ENCODE measurements around the gene PPID.
"Not testable (repeated sequence)": the region's sequence is repeated elsewhere in the genome, so short reads cannot be mapped to it uniquely, and the experiment has no call there.

The PPID gene

DNA sequence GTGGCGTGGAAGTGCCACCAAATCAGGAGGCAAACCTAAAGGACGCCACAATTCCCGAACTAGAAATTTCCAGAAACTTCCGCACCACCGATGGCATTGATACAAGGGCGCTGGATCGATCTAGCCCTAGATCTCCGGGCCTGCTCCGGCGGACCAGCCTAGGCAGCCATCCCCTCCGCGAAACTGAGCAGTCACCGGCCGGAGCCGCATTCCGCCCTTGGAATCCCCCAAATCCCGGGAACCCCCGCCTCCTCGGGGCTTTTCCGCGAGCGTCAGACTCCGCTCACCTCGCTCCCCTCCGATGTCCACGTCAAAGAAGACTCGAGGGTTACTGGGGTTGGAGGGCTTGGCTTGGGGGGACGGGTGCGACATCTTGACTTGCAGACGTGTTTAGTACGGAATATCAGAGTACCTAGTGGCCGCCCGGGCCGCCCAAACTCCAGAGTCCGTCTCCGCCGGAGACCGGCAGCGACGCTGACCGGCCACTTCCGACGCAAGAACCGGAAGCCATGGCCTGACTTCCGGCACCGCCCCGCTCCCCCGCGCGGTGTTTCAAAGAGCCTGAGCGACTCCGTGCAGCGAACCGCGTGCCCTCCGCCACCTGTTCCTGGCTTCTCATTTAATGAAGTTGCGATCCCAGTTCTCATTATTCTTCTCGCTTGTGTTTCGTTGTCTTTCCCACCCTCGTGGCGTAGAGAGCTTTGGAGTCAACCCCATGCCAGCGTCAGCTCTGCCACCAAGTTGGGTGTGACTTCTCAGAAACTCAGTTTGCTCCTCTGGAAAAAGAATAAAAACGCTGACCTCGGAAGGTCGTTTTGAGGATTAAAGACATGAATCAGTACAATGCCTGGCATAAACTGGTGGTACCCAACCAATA lies at the start of gene PPID:
Gene PPID (minus strand): TSS at position 480 of the 877 bp plus-strand sequence. CDS start 108 bp downstream, at position 372.
- peak; percentile 85 to 89 for DNase-seq

DNA sequence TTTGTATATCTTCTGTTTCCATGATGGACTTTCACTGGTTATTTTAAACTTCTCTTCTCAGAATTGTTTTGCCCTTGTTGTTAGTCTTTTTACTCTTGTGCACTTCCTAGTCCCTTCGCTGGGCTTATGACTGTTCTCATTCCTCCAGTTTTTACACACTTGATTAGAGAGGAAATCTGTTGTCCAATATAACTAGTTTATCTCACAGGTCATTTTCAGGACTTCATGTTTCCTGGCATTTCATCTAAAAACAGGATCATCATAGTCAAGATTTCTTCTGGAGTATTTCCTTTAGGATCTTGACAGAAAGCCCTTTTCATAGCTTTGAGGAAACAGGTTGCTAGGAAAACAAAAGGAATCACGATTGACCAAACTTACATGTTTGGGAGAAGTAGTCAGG lies 48.6 kb upstream of the PPID start:
- no peak for DNase-seq

DNA sequence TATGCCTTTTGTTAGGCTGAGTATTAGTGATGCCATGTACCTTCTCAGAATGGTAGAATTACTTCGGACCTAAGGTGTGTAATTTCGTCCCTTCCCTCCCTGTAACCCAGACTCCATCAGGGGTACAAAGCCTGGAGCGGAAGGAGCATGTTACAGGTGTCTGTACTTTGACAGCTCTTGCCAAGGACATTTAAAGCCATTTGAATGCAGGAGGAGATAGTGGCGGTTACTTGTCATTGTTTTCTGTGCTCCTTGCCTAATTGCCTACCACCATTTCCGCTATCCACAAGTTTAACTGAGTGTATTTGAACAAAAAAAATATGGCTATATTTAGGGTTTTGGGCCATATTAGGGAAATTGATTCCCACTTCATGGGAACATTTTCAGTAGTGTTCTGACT lies 47.5 kb upstream of the PPID start:
- DNase-seq = no peak

DNA sequence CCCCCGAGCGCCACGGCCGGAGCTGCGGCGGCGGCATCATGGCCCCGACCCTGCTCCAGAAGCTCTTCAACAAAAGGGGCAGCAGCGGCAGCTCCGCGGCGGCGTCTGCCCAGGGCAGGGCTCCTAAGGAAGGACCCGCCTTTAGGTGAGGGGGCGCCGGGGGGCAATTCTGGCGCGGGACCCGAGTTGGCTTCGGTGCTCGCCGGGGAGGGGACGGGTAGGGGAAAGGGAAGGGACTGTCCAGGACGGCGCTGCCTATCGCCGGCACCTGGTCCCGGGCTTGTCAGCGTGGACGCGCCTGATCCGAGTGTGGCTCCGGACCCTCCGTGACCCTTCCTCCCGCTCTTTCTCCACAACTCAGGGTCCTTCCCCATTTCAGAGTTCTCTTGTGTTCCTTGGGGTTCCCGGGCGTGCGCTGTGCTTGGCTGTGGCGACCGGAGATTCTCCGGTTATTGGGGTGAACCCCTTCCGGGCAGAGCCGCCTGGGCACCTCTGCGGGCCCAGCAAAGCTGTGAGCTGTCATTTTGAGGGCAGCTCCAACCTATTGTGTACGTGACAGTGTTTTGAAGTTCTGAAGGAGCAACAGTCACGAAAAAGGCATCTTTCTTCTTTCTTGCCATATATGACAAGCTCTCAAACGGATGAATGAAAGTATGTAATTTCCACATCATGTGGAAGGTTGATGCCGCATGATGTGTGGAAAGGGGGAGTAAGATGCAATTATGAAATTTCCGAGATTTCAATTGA lies 46.2 kb upstream of the PPID start:
- DNase-seq = peak; percentile 50 to 55

DNA sequence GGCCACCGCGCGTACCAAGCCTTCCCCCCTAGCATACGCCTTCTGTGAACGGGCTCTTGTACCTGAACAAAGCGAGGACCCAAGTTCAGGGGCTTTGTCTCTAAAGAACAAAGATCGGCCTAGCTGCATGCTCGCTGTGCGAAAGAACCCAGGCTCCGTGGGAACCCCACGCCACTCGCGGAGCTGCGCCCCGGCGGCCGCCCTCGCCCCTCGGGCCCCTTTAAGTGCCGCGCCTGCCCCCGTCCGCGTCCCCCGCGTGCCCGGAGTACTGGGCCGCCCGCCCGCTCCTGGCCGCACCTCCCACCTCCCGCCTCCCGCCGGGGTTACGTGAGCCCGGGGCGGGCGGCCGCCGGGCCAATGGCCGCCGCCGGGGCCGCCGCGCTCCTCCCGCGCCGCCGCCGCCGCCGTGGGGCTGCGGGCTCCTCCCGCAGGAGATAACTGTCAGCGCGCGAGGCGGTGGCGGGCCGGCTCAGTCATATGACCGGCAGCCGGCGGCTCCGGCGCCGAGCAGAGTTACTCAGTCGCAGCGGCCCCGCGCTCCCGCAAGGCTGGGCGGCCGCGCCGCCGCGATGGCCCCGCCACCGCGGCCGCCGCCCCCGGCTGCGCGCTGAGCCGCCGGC lies 45.5 kb upstream of the PPID start, which contains the start of gene FNIP2:
Gene FNIP2 (plus strand): TSS at position 472 of the 620 bp plus-strand sequence. CDS start 187 bp downstream, outside the sequence.
- DNase-seq = peak; percentile 56 to 65

DNA sequence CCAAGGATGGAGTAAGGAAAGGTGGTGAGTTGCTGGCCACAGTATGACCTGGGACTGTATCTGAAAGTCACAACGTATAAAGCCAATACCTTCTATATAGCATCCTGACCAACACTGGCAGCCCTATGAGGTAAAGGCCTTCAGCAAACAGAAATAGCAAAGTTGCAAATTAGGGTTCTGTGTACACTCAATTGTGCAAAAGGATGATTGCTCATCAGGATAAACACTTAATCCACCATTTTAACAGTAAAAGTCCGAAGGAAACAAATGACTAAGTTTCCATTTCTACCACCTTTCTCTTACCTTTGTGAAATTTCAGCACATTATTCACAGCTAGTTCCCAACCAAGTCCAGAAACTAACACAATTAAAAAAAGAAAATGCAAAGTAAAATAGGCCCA lies 44.3 kb upstream of the PPID start:
- DNase-seq = no peak

DNA sequence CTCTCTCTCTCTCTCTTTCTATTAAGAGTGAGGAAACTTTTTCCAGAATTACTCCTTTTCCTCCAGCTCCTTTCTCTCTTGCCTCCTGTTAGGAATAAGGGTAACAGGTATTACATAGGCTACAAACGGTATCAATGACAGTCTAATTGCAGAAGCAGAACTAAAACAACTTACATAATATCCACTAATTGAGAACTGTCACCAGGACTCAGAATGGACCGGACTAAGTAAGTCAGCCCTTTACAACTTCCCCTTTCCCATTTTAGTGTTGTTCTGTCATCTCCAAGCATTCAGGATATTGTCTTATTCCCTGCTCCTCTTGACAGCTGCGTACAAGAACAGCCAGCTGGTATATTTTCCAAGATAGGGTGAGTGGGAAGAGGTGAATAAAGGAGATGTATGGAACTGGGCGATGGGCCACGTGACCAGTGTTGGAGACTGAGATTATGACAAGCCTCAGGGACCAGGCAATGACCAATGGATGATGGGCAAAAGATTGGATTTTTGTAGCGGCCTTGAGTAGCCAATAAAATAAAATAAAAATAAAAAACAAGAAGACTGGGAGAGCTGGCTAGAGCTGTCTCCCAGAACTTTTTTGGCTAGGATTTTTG lies 43.3 kb upstream of the PPID start:
- no peak for DNase-seq

DNA sequence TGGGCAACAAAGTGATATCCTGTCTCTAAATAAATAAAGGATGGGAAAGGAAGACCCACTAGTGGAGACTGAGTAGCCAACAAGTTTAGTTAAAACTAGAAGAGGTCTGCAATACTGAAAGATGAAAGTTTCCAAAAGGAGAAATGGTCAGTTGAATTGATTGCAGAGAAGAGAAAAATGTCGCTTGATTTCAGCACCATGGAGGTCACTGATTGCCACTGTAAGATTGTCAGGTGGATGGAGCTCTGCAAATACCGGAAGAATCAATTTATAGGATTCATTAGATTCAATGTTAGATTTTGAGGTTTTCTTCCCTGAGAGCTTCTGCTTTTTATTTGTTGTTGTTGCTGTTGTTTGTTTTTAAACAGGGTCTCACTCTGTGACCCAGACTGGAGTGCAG lies 40.3 kb upstream of the PPID start:
- DNase-seq = no peak

DNA sequence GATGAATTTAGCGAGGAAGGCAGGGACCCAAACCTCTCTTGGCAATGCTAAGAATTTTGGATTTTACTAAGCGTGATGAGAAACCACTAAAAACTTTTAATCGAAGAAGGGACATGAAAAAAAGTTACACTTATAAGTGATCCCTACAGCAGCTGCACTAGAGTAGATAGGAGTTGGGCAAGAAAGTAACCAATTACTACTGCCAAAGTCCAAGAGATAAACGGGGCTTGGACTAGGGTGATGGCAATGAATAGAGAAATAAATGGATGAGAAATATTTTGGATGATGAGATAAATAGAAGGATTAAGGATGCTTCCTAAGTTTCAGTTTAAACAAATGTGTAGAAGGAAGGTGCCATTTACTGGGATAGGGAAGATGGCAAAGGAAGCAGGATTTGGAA lies 39.4 kb upstream of the PPID start:
- DNase-seq = no peak

DNA sequence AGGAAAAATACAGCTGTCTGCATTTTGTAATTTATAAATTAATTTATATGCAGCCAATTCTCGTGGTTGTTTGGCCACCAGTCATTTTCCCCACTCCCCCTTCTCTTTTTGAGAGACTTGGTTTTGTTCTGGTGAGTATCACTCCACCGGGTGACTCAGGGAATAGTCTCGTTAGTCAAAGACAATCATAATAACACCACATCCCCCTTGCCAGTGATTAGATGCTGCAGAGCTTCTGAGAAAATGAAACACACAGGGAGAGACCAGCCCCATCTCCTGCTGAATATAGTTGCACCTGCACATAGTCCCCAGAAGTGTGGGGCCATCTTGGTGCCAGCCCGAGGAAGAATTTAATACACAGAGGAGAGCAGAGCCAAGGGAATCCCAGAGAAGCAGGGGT lies 37.7 kb upstream of the PPID start:
- DNase-seq = no peak

DNA sequence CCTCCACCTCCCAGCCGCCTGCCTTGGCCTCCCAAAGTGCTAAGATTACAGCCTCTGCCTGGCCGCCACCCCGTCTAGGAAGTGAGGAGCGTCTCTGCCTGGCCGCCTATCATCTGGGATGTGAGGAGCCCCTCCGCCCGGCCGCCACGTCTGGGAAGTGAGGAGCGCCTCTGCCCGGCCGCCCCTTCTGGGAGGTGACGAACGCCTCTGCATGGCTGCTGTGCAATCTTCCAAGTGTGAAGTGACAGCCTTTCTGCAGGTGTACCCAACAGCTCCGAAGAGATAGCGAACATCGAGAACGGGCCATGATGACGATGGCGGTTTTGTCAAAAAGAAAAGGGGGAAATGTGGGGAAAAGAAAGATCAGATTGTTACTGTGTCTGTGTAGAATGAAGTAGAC lies 36.3 kb upstream of the PPID start:
- not testable (repeated sequence) for DNase-seq

DNA sequence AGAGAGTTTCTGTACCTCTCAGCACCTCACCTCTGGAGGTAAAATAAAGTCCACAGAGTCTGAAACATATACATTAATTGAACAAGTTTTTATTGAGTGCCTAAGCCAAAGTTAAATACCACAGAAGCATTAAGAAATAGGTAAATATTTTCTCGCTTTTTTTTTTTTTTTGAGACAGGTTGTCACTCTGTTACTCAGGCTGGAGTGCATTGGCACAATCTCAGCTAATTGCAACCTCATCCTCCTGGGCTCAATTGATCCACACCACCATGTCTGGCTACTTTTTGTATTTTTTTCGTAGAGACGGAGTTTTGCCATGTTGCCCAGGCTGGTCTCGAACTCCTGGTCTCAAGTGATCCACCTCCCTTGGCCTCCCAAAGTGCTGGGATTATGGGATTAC lies 35.5 kb upstream of the PPID start:
- DNase-seq = no peak

DNA sequence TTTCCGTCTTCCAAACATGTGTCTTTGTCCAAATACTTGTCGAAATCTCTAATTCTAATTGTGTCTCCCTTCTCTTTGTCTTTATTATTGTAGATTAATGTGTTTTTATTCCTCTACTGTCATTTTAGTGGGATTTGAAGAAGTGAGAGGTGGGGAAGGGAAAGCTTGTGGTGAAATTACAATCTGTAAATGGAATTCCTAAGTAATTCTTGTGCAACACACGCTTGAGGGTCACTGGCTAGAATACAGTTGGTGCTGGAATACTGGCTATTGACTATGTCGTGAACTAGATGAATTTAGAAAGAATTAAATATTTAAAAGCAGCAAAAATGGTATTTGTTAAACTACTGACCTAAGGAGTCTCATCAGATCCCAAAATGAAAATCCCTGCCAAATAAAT lies 34.9 kb upstream of the PPID start:
- no peak for DNase-seq

DNA sequence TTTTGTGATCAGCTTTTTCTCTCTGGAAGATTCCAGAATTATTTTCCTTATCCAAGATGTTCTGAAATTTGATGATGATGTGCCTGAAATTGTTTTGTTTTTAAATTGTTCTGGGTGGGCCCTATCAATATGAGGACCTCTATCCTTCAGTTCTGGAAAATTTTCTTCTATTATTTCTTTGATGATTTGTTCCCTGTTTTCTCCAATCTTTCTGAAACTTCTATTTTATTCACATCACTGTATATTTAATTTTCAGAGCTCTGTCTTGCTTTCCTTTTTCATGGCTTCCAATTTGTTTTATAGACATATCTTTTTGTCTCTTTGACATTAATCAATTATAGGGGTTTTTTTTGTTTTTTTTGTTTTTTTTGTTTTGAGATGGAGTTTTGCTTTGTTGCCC lies 33.4 kb upstream of the PPID start:
- no peak for DNase-seq

DNA sequence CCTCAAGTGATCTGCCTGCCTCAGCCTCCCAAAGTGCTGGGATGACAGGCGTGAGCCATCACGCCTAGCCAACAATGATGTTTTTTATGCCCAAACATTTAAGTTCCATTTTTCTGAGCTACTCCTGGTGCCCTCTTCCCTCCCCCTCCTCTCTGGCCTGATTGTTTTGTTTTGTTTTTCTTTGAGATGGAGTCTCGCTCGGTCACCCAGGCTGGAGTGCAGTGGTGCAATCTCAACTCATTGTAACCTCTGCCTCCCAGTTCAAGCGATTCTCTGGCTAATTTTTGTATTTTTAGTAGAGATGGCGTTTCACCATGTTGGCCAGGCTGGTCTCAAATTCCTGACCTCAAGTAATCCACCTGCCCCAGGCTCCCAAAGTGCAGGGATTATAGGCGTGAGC lies 32.6 kb upstream of the PPID start:
- not testable (repeated sequence) for DNase-seq

DNA sequence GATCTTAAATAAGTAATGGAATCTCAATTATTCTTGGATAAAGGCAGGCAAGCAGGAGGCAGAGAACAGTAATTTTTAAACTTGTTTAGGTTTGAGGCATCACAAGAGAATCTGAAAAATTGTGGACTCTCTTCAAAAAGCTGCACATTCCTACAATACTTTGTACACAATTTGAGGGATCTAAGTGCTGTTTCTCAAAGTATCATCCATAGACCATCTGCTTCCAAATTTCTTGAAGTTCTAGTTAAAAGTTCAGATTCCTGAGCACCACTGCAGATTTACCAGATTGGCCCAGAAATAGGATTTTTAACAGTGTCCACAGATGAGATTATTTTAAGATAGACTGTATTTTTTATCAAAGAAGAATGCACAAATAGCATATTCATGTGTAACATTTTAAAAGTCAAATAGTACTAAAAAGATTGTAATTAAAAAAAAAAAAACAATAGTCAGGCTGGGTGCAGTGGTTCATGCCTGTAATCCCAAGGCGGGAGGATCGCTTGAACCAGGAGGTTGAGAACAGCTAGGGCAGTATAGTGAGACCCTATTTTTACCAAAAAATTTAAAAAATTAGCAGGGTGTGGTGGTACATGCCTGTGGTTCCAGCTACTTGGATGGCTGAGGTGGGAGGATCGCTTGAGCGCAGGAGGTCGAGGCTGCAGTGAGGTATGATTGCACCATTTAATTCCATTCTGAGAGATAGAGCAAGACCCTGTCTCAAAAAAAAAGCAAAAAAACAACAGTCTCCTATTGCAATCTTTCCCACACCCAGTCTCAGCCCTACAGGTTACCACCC lies 31.4 kb upstream of the PPID start:
- DNase-seq = no peak

DNA sequence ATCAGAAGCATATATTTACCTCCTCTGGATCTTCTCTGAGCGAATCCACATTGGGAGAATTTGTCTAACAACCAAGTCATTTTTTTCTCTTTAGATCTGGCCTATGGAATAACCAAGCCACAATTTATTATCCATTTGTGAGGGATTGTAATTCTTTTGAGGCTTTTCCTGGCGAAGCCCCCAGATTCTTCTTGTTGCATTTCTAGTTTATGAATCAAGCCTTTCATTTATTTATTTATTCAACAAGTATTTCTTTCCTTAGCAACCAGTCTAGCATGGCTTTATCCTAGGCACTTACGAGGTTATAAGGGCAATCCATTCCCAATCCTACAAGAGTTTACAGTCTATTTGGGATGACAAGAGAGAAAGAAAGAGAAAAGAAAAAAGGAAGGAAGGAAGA lies 27.2 kb upstream of the PPID start:
- DNase-seq = no peak

DNA sequence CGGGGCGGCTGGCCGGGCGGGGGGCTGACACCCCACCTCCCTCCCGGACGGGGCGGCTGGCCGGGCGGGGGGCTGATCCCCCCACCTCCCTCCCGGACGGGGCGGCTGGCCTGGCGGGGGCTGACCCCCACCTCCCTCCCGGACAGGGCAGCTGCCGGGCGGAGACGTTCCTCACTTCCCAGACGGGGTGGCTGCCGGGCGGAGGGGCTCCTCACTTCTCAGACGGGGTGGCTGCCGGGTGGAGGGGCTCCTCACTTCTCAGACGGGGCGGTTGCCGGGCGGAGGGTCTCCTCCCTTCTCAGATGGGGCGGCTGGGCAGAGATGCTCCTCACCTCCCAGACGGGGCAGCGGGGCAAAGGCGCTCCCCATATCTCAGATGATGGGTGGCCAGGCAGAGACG lies 23.3 kb upstream of the PPID start:
- not testable (repeated sequence) for DNase-seq

DNA sequence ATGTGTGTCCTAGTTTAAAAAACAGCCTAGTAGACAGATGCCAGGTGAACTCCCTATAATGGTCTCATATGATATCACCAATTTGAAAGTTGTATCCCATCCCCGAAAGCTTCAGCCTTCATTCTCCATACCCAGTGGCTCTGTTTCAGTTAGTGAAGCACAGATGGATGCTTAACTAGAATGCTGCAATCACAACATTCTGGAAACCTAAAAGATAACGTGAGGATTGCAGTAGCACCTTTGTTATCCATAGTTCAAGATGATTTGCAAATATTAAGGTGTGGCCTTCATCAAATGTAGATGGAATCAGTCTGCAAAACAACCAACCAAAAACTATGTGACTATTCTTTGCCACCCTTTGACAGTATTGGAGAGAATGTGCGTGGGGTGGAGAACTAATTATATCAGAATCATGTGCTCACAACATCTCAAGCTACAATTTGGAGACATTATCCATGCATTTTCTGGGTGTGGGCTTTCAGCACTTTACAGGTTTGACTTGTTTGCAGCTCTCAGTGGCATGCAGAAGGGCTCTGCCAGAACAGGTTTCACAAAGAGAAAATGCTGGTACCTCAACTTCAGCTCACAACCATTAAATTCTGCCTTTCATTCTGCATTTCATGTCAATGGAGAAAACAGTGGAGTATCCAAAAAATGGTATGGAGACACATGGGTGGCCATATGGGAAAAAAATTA lies 18.3 kb upstream of the PPID start:
- no peak for DNase-seq

DNA sequence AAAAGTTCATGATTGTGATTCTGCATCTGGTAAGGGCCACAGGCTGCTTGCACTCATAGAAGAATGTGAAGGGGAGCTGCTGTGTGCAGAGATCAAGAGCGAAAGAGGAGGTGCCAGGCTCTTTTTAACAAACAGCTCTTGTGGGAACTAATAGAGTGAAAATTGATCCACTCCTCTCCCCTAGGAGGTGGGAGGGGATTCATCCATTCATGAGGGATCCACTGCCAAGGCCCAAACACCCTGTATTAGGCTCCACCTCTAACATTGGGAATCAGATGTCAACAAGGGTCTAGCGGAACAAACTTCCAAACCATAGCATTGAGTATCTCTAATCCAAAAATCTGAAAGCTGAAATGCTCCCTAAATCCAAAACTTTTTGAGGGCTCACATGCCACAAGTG lies 16.4 kb upstream of the PPID start:
- no peak for DNase-seq

DNA sequence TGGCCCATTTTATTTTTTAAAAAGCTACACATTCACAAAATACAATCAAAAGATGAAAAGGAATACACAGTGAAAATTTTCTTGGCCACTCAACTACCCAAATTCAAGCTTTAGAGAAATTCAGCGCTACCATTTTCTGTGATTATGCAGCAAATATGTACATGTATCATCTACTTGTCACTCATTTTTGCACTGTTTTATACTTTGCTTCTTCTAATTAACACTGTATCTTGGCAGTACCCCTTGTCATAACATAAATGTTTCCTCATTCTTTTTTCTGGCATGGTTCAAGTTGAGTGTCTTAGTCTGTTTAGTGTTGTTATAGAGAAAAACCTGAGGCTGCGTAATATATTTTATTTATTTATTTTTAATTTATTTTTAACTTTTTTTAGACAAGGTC lies 15.7 kb upstream of the PPID start:
- no peak for DNase-seq
